Liver (tissue), 3 donors: Measurements from ENCODE around the gene KRT85.

Experiments used
- GABPA ChIP-seq, 2 donors: IDR thresholded peaks in 1 of 2; conservative IDR thresholded peaks in 1 of 2; 2 replicates each; pipeline ENCODE4 v1.6.1; 2016; ENCODE audit warnings: antibody characterized with exemption in 2 of 2, mild to moderate bottlenecking in 1 of 2, moderate library complexity in 1 of 2
- JUND ChIP-seq, 2 donors: IDR thresholded peaks; 2 replicates each; pipeline ENCODE4 v1.6.1; 2016; ENCODE audit warnings: antibody characterized with exemption in 2 of 2
- RAD21 ChIP-seq, 2 donors: IDR thresholded peaks; 2 replicates each; pipeline ENCODE4 v1.6.1; 2016; ENCODE audit warnings: antibody characterized with exemption in 2 of 2, mild to moderate bottlenecking in 2 of 2
- SP1 ChIP-seq: IDR thresholded peaks from 2 replicates; pipeline ENCODE4 v1.6.1; 2018; ENCODE audit warnings: antibody characterized with exemption, mild to moderate bottlenecking
- TAF1 ChIP-seq: conservative IDR thresholded peaks from 2 replicates; pipeline ENCODE4 v1.6.1; 2016; ENCODE audit warnings: antibody characterized with exemption, mild to moderate bottlenecking
- YY1 ChIP-seq: IDR thresholded peaks from 2 replicates; pipeline ENCODE4 v1.6.1; 2016; ENCODE audit warnings: antibody characterized with exemption, mild to moderate bottlenecking
- TF ChIP-seq, protein P1 (sequence below): fragments of 150-350 bp; IDR thresholded peaks from 2 replicates; pipeline ENCODE4 v1.5.1; 2017; ENCODE audit warnings: improper control_type of control experiment, low read depth, low read length; ENCODE audit not compliant: missing input control
- TF ChIP-seq, protein P2 (sequence below): IDR thresholded peaks from 2 replicates; pipeline ENCODE4 v1.6.1; 2016; ENCODE audit warnings: antibody characterized with exemption, mild to moderate bottlenecking
- TF ChIP-seq, protein P3 (sequence below): IDR thresholded peaks from 2 replicates; pipeline ENCODE4 v1.6.1; 2016; ENCODE audit warnings: antibody characterized with exemption
- TF ChIP-seq, protein P4 (sequence below): IDR thresholded peaks from 2 replicates; pipeline ENCODE4 v1.6.1; 2016; ENCODE audit warnings: antibody characterized with exemption
- TF ChIP-seq, protein P5 (sequence below): IDR thresholded peaks from 2 replicates; pipeline ENCODE4 v1.6.1; 2016; ENCODE audit warnings: antibody characterized with exemption
- donor health status: healthy.
- donor health status: healthy.

DNA sequence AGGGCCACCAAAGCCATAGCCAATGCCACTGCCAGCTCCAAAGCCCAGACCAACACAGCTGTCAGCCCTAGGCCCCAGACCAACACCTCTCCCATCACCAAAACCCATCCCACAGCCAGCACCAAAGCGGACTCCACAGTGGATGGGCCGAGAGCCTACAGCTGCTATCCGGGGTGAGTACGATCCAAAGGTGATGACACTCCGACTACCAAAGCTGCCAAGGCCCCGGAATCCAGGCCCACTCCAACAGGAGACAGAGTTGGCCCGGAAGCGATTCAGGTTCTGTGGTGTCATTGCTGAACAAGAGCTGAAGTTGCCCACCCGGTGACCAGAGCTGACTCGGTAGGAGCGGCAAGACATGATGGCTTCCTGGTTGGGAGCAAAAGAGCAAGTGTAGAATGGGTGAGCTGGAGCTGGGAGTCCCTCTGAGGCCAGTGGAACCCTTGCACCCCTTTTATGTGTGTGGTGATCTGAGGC is 18.0 kb upstream of the KRT85 start, which contains the start of gene KRT84:
- TF ChIP-seq, protein P1, sequence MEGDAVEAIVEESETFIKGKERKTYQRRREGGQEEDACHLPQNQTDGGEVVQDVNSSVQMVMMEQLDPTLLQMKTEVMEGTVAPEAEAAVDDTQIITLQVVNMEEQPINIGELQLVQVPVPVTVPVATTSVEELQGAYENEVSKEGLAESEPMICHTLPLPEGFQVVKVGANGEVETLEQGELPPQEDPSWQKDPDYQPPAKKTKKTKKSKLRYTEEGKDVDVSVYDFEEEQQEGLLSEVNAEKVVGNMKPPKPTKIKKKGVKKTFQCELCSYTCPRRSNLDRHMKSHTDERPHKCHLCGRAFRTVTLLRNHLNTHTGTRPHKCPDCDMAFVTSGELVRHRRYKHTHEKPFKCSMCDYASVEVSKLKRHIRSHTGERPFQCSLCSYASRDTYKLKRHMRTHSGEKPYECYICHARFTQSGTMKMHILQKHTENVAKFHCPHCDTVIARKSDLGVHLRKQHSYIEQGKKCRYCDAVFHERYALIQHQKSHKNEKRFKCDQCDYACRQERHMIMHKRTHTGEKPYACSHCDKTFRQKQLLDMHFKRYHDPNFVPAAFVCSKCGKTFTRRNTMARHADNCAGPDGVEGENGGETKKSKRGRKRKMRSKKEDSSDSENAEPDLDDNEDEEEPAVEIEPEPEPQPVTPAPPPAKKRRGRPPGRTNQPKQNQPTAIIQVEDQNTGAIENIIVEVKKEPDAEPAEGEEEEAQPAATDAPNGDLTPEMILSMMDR, result no peak
- TF ChIP-seq GABPA (IDR thresholded peaks at IDR 0.05 in 1 of 2, conservative IDR thresholded peaks at IDR 0.05 in 1 of 2) (no peak), RAD21 (IDR thresholded peaks at IDR 0.05) (no peak), YY1 (no peak), JUND (IDR thresholded peaks at IDR 0.05) (no peak), TAF1 (no peak), SP1 (no peak)
- TF ChIP-seq, protein P2, sequence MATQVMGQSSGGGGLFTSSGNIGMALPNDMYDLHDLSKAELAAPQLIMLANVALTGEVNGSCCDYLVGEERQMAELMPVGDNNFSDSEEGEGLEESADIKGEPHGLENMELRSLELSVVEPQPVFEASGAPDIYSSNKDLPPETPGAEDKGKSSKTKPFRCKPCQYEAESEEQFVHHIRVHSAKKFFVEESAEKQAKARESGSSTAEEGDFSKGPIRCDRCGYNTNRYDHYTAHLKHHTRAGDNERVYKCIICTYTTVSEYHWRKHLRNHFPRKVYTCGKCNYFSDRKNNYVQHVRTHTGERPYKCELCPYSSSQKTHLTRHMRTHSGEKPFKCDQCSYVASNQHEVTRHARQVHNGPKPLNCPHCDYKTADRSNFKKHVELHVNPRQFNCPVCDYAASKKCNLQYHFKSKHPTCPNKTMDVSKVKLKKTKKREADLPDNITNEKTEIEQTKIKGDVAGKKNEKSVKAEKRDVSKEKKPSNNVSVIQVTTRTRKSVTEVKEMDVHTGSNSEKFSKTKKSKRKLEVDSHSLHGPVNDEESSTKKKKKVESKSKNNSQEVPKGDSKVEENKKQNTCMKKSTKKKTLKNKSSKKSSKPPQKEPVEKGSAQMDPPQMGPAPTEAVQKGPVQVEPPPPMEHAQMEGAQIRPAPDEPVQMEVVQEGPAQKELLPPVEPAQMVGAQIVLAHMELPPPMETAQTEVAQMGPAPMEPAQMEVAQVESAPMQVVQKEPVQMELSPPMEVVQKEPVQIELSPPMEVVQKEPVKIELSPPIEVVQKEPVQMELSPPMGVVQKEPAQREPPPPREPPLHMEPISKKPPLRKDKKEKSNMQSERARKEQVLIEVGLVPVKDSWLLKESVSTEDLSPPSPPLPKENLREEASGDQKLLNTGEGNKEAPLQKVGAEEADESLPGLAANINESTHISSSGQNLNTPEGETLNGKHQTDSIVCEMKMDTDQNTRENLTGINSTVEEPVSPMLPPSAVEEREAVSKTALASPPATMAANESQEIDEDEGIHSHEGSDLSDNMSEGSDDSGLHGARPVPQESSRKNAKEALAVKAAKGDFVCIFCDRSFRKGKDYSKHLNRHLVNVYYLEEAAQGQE, result no peak
- TF ChIP-seq, protein P3, sequence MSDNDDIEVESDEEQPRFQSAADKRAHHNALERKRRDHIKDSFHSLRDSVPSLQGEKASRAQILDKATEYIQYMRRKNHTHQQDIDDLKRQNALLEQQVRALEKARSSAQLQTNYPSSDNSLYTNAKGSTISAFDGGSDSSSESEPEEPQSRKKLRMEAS, result no peak
- TF ChIP-seq, protein P4, sequence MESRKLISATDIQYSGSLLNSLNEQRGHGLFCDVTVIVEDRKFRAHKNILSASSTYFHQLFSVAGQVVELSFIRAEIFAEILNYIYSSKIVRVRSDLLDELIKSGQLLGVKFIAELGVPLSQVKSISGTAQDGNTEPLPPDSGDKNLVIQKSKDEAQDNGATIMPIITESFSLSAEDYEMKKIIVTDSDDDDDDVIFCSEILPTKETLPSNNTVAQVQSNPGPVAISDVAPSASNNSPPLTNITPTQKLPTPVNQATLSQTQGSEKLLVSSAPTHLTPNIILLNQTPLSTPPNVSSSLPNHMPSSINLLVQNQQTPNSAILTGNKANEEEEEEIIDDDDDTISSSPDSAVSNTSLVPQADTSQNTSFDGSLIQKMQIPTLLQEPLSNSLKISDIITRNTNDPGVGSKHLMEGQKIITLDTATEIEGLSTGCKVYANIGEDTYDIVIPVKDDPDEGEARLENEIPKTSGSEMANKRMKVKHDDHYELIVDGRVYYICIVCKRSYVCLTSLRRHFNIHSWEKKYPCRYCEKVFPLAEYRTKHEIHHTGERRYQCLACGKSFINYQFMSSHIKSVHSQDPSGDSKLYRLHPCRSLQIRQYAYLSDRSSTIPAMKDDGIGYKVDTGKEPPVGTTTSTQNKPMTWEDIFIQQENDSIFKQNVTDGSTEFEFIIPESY, result no peak
- TF ChIP-seq, protein P5, sequence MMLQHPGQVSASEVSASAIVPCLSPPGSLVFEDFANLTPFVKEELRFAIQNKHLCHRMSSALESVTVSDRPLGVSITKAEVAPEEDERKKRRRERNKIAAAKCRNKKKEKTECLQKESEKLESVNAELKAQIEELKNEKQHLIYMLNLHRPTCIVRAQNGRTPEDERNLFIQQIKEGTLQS, result no peak
